ENCODE results near the gene GRK5. TPM values are rescaled to one million over a fixed set of nuclear protein-coding genes. Genes with fewer than 3 reads are reported as not detected.

Gene GRK5
- total RNA-seq, 1 donor from 2014 or later: 2.8 TPM

DNA sequence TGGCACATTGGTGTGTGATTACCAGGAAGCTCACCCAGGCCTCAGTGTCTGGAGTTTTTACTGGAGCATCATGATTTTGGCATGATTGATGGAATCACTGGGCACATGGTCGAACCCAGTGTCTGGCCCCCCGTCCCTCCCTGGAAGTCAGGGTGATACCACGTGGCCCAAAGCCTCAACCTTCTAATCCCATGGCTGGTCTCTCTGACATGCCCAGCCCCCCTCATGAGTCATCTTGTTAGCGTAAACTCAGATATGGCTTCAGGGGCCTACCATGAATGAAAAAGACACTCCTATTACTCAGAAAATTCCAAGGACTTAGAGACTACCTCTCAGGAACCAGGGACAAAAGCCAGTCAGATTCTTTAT is 109.3 kb downstream of the GRK5 start:
- no peak for TF ChIP-seq CTCF (IDR thresholded peaks at IDR 0.05; ENCODE audit: insufficient read depth, low read length, poor library complexity, severe bottlenecking)
- no peak for DNase-seq (ENCODE audit: low read depth)

GRCh38 chr10:119318411-119319160 is 111.2 kb downstream of the GRK5 start:
- DNase-seq (ENCODE audit: low read depth): no peak
- Histone ChIP-seq H3K27me3 (ENCODE audit: control insufficient read depth, insufficient read depth, low read length) (no peaks in the 10 kb centered on the region), H3K36me3 (ENCODE audit: control insufficient read depth, insufficient read depth, low read length) (no peaks in the 10 kb centered on the region), H3K4me3 (ENCODE audit: low read depth, low read length) (no peak overlapping the region)
- TF ChIP-seq CTCF (IDR thresholded peaks at IDR 0.05; ENCODE audit: insufficient read depth, low read length, poor library complexity, severe bottlenecking): no peak

More for the DNA sequence above, 109.3 kb downstream of the GRK5 start:
- Histone ChIP-seq H3K36me3 (ENCODE audit: control insufficient read depth, insufficient read depth, low read length) (no peaks in the 10 kb centered on the region), H3K4me3 (ENCODE audit: low read depth, low read length) (no peak overlapping the region), H3K27me3 (ENCODE audit: control insufficient read depth, insufficient read depth, low read length) (no peaks in the 10 kb centered on the region)

DNA sequence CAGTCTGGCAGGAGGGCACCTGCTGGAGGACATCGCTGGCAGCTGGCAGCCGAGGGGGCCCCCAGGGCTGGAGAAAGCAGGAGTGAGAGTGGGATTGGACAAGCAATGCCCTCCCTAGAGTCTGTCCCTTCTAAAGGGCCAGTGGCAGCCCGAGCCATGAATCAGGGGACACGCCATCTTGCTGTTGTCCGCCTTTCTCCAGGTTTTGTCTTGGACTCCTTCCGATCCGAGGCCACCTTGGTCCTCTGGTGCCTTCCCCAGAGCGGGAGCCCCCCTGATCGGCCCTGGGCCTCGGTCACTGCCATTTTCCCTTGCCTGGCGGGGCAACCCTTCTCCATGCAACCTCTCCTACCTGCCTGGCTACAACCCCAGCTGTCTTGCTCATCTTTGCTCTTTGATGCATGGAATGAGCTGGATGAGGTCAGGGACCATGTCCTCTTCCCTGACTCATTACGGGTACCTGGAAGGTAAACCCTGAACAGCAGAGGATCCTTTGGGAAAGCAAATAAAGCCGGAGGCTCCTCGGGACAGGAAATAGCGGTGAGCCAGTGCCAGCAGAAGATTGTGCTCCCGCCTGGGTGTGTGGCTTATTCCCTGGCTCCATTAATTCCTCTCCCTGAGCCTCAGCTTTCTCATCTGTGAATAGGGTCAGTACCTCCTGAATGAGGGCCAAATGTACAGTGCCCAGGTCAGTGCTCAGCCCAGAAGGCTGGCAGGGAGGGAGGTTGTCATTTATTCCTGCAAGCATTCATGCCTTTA is 112.0 kb downstream of the GRK5 start:
- Histone ChIP-seq H3K27me3 (ENCODE audit: control insufficient read depth, insufficient read depth, low read length) (no peaks in the 10 kb centered on the region), H3K36me3 (ENCODE audit: control insufficient read depth, insufficient read depth, low read length) (no peaks in the 10 kb centered on the region), H3K4me3 (ENCODE audit: low read depth, low read length) (no peak overlapping the region)
- no peak for TF ChIP-seq CTCF (IDR thresholded peaks at IDR 0.05; ENCODE audit: insufficient read depth, low read length, poor library complexity, severe bottlenecking)
- no peak for DNase-seq (ENCODE audit: low read depth)

GRCh38 chr10:119319920-119320258 is 112.5 kb downstream of the GRK5 start:
- Histone ChIP-seq H3K27me3 (ENCODE audit: control insufficient read depth, insufficient read depth, low read length) (no peaks in the 10 kb centered on the region), H3K4me3 (ENCODE audit: low read depth, low read length) (no peak overlapping the region), H3K36me3 (ENCODE audit: control insufficient read depth, insufficient read depth, low read length) (no peaks in the 10 kb centered on the region)
- DNase-seq (ENCODE audit: low read depth): no peak
- TF ChIP-seq CTCF (IDR thresholded peaks at IDR 0.05; ENCODE audit: insufficient read depth, low read length, poor library complexity, severe bottlenecking): no peak

GRCh38 chr10:119320981-119321380 is 113.6 kb downstream of the GRK5 start:
- TF ChIP-seq CTCF (IDR thresholded peaks at IDR 0.05; ENCODE audit: insufficient read depth, low read length, poor library complexity, severe bottlenecking): no peak
- Histone ChIP-seq H3K36me3 (ENCODE audit: control insufficient read depth, insufficient read depth, low read length) (no peaks in the 10 kb centered on the region), H3K27me3 (ENCODE audit: control insufficient read depth, insufficient read depth, low read length) (no peaks in the 10 kb centered on the region), H3K4me3 (ENCODE audit: low read depth, low read length) (no peak overlapping the region)
- DNase-seq (ENCODE audit: low read depth): no peak
